HG03342 (cell line): ENCODE measurements around the gene BID.

Source experiments
- ATAC-seq: cut with Tn5 transposase; IDR thresholded peaks from one replicate; pipeline ENCODE4 v1.9.1; 2021; ENCODE audit warnings: mild to moderate bottlenecking, moderate library complexity; ENCODE audit not compliant: unreplicated experiment

The BID gene

GRCh38 chr22:17803609-17804270, 29.5 kb upstream of the BID start:
- ATAC-seq, result no peak

- no peak for ATAC-seq
Observed at GRCh38 chr22:17802822-17803221, 28.6 kb upstream of the BID start.

GRCh38 chr22:17802411-17802810, 28.1 kb upstream of the BID start:
- ATAC-seq, result no peak

GRCh38 chr22:17797721-17798559, 23.7 kb upstream of the BID start:
- peak; percentile 50 for ATAC-seq

GRCh38 chr22:17796695-17797094, 22.4 kb upstream of the BID start:
- no peak for ATAC-seq

- ATAC-seq, result no peak
Observed at GRCh38 chr22:17795661-17796548, 21.6 kb upstream of the BID start.

GRCh38 chr22:17794726-17795542, 20.7 kb upstream of the BID start:
- no peak for ATAC-seq

- no peak for ATAC-seq
Observed at GRCh38 chr22:17792854-17793434, 18.7 kb upstream of the BID start.

GRCh38 chr22:17792299-17792698, 18.0 kb upstream of the BID start:
- no peak for ATAC-seq

- ATAC-seq, result no peak
Observed at GRCh38 chr22:17791196-17791595, 16.9 kb upstream of the BID start.

GRCh38 chr22:17789379-17790200, 15.3 kb upstream of the BID start:
- no peak for ATAC-seq

GRCh38 chr22:17788528-17789378, 14.5 kb upstream of the BID start:
- ATAC-seq, result no peak

GRCh38 chr22:17787716-17788330, 13.6 kb upstream of the BID start:
- no peak for ATAC-seq

- no peak for ATAC-seq
Observed at GRCh38 chr22:17787241-17787640, 13.0 kb upstream of the BID start.

- ATAC-seq, result no peak
Observed at GRCh38 chr22:17786435-17787161, 12.3 kb upstream of the BID start.

- ATAC-seq, result no peak
Observed at GRCh38 chr22:17785185-17786184, 11.2 kb upstream of the BID start.
